Tibial nerve (tissue), 3 donors: ENCODE results near the gene LEAP2.

ENCODE experiments used
- POLR2A ChIP-seq, 2 donors: fragments of 450-650 bp; IDR thresholded peaks; one replicate each; pipeline ENCODE4 v1.6.1; 2017; ENCODE audit warnings: antibody characterized with exemption in 2 of 2, mild to moderate bottlenecking in 2 of 2, moderate library complexity in 2 of 2
- TF ChIP-seq, protein P1 (sequence below), 5 experiments: fragments of 200-600 bp in 3 of 5; fragments of 450-650 bp in 2 of 5; sonication (generic) in 3 of 5; IDR thresholded peaks; one replicate each; pipeline ENCODE4 v1.5.1; 2016 to 2019; ENCODE audit warnings: antibody characterized with exemption in 5 of 5, mild to moderate bottlenecking in 3 of 5, moderate library complexity in 2 of 5

DNA sequence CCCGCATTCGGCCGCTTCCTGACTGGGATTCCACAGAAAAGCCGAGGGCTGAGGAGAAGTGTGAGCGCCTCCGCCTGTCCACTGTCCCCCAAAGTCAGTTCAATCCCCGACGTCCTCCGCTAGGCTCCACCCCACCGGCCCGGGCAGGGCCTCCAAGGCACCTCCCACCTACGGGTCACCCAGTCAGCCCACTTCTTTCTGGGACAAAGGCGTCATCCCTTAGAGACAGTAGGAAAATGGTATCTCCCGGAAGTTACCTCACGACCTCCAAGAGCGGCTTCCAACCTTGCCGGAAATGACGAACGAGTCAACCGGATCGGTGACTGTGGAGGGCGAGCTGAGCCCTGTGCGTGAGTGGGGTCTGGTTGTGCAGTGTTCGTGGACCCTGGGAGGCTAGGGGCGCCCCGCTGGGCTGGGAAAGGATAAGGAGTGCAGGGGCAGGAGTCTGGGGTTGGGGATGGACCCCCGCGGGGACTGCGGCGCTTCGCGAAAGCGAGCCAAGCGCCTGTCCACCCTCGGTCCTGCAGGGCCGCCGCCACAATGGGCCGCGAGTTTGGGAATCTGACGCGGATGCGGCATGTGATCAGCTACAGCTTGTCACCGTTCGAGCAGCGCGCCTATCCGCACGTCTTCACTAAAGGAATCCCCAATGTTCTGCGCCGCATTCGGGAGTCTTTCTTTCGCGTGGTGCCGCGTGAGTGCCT, 7.0 kb upstream of the LEAP2 start, which contains the start of the genes GDF9 and UQCRQ:
- TF ChIP-seq, protein P1, sequence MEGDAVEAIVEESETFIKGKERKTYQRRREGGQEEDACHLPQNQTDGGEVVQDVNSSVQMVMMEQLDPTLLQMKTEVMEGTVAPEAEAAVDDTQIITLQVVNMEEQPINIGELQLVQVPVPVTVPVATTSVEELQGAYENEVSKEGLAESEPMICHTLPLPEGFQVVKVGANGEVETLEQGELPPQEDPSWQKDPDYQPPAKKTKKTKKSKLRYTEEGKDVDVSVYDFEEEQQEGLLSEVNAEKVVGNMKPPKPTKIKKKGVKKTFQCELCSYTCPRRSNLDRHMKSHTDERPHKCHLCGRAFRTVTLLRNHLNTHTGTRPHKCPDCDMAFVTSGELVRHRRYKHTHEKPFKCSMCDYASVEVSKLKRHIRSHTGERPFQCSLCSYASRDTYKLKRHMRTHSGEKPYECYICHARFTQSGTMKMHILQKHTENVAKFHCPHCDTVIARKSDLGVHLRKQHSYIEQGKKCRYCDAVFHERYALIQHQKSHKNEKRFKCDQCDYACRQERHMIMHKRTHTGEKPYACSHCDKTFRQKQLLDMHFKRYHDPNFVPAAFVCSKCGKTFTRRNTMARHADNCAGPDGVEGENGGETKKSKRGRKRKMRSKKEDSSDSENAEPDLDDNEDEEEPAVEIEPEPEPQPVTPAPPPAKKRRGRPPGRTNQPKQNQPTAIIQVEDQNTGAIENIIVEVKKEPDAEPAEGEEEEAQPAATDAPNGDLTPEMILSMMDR (IDR thresholded peaks at IDR 0.05), result peak; percentile 7 to 60 (median 29)
- peak; percentile 42 to 91 for TF ChIP-seq POLR2A (IDR thresholded peaks at IDR 0.05)
